Globus pallidus (tissue), 1 donor: ENCODE measurements around the gene SERPINA3.
"Not testable (repeated sequence)": the region's sequence is repeated elsewhere in the genome, so short reads cannot be mapped to it uniquely, and the experiment has no call there.

ENCODE experiments used
- DNase-seq: peaks from one replicate; pipeline ENCODE4 v3.0.0-alpha.2; 2015; ENCODE audit warnings: low spot score

Gene SERPINA3

DNA sequence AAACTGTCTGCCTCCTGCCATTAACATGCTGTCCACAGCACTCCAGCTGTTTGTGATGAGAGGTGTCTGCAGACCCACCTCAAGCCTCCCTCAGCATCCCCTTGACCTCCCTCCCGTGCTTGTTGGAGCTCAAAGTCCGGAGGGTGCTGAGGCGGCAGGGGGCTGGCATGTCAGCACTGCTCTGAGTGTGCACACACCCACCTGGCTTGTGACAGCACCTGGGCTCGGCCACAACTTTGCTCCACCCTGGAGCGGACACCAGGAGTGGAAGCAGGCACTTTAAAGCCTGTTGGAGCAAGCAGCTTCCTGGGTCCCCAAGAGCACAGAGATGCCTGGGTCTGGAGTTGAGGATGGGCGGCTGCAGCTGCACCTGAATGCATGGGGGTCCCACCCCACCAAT, 20.9 kb downstream of the SERPINA3 start:
- no peak for DNase-seq

- no peak for DNase-seq
These were observed 23.0 kb downstream of the SERPINA3 start for GRCh38 chr14:94635154-94635553.

GRCh38 chr14:94636744-94637412, 24.7 kb downstream of the SERPINA3 start:
- DNase-seq = no peak

DNA sequence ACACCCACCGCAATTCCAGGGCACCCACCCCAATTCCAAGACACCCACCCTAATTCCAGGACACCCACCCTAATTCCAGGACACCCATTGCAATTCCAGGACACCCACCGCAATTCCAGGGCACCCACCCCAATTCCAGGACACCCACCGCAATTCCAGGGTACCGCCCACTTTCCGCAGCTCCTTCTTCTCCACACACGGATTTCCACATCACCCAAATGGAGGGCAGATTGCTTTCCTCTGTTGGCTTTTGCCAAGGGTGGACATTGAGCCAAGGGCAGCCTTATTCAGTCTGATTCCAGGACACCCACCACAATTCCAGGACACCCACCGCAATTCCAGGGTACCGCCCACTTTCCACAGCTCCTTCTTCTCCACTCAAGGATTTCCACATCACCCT, 25.6 kb downstream of the SERPINA3 start:
- not testable (repeated sequence) for DNase-seq

- DNase-seq = no peak
These were observed 26.1 kb downstream of the SERPINA3 start for GRCh38 chr14:94638339-94638738.

- no peak for DNase-seq
These were observed 27.0 kb downstream of the SERPINA3 start for GRCh38 chr14:94638961-94639817.

GRCh38 chr14:94640721-94641631, 28.8 kb downstream of the SERPINA3 start:
- DNase-seq = no peak

DNA sequence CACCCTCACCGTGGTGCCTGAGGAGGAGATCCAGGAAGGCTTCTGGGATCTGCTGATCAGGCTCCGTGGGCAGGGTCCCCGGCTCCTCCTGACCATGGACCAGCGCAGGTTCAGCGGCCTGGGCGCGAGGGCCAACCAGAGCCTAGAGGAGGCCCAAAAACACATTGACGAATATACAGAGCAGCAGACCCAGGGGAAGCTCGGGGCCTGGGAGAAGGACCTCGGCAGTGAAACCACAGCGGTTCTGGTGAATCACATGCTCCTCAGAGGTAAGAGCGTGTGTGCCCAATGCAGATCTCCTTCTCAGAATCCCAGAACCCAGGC, 29.4 kb downstream of the SERPINA3 start:
- DNase-seq = no peak

DNA sequence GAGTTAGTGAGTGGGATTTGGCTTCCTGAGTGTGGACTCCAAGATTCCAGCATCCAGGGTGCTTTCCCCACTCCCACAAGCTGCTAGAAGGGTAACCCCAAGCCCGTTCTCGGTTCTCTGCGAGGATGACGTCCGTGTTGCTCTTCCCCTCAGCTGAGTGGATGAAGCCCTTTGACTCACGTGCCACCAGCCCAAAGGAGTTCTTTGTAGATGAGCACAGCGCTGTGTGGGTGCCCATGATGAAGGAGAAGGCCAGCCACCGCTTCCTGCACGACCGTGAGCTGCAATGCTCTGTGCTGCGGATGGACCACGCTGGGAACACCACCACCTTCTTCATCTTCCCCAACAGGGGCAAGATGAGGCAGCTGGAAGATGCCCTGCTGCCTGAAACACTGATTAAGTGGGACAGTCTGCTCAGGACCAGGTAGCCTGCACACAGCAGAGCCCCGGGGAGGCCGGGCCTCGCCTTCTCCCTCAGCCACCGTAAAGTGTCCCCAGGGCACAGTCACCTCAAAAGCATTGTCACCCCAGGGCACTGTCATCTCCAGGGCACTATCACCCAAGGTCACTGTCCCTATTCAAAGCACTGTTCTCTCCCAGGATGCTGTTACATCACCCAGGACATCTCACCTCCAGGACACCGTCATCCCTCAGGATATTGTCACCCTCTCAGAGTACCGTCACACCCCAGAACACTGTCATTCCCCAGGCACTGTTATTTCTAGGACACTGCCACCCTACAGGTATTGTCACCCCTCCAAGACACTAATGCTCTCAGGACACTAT, 31.3 kb downstream of the SERPINA3 start:
- DNase-seq = no peak

DNA sequence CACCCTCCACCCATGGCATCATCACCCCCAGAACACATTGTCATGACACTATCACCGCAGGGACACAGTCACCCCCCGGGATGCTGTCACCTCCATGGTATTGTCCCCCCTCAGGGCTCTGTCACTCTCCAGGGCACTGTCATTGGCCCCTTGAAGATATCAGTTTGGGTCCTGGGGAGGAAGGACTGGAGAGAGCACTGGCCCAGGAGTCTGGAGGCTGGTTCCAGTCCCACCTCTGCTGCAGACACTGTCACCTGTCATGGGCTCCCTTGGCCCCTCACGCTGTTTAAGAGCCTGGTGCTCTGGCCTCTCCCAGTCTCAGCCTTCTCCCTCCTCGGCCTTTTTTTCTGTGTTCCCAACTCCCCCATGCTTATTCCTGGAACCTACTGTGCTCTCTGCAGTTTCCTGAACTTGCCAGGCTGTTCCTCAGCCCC, 31.9 kb downstream of the SERPINA3 start:
- no peak for DNase-seq

GRCh38 chr14:94646066-94646465, 33.9 kb downstream of the SERPINA3 start:
- DNase-seq = no peak

DNA sequence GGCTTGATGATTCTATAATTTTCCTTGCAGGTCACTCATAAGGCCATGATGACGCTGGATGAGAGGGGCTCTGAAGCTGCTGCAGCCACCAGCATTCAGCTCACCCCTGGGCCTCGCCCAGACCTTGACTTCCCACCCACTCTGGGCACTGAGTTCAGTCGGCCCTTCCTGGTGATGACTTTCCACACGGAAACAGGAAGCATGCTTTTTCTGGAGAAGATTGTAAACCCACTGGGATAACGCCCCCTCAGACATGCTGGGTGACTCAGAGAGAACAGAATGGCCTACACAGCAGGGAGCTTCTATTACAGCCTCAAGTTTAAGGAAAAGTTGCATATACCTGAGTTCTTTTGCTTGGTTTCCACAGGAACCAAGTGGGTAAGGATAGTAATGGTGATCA, 34.3 kb downstream of the SERPINA3 start:
- no peak for DNase-seq

- no peak for DNase-seq
These were observed 36.6 kb downstream of the SERPINA3 start for GRCh38 chr14:94648801-94649200.

DNA sequence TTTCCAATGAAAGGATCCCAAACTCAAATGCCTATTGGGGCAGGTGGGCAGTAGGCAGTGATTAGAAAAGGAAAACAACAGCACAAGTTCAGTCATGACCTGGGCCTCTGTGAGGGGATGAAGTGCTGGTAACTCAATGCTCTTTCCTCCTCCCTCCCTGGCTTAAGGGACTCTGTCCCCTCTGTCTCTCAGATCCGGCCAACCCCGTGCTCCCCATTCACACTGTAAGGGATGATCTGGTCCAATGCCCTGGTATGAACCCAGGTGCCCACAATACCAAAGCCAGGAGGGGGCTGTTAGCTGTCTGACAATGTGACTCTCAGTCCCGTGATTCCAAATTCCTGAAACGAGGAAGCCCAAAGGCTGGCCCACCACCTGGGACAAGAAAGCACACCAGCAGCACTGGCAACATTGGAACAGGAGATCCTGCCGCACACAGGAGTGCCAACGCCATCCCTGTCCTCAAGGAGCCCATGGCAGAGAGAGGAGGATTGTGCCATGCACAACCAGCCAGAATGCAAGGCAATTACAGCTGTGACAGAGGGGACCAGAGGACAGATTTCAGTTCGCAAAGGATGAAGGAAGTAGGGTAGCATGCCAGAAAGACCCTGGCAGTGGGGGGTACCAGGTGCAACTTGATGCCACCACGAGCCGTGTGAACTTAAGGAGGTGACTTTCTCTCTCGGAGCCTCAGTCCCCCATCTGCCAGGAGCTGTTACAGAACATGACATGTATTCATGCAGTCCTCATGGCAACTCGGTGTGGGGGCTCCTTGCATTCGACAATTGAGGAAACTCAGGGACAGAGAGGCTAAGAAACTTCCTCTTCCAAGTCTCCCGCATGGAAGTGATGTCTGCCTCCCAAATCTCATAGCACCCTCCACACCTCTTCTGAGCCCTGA, 37.6 kb downstream of the SERPINA3 start:
- DNase-seq = no peak

DNA sequence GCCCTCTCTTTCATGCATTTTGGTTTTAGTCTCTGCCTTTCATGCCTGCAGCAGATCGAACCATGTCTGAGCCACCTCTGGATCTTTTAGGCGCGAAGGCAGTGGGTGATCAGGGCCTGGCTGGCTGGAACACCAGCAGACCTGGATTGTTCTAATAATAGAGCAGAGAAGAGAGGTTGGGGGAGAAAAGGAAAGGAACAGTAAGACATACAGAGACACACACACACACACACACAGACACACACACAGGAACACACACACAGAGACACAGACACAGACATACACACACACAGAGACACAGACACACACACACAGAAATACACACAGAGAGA, 38.2 kb downstream of the SERPINA3 start:
- no peak for DNase-seq

- DNase-seq = no peak
These were observed 38.9 kb downstream of the SERPINA3 start for GRCh38 chr14:94650806-94651805.

DNA sequence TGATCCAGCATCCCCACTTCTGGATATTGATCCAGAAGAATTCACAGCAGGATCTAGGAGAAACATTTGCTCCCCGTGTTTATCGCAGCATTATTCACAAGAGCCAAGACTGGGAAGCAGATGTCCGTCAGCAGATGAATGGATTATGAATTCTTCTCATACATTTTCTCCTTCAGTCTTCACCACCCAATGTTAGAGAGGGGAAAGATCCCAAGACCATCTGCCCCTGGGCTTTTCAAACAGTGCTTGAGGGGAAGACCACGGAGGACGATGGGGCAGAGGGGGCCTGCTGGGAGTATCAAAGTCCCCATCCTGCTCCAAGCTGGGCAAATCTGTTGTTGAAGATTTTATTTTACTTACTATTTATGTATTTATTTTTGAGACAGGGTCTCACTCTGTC, 41.1 kb downstream of the SERPINA3 start:
- no peak for DNase-seq

DNA sequence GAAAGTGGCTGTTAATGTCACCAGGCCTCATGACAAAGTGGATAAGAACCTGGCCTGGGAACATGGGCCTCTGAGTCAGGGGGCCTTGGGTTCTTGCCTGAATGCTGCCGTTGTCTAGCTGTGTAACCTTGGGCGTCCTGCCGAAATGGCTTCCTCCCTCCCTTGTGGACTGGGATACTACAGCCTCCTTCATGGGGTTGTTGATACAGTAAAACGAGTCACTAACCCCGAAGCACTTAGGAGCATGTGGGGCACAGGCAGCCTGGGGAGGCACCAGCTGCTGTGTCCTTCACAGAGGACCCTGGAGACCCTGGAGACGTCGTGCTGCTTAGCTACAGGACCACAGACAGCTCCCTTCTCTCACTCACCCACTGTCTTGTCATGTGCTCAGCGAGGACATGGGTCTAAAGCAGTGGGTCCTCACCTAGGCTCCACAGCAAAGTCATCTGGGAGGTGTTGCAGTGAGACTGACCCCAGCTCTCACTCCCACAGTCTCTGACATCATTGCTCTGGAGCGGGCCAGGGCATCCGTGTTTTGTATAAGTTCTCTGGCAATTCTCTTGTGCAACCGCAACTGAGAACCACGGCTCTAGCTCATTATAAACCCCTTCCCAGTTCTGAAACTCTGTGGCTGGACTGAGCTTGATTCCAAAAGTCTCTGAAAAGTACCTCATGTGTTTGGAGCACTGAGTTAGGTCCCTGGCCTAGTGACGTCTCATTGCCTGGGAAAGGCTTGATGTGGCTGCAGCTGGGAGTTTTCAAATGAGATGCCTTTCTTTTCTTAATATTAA, 42.1 kb downstream of the SERPINA3 start:
- DNase-seq = no peak
